Measurements from ENCODE around the gene DTNB. TPM values are rescaled to one million over a fixed set of nuclear protein-coding genes. Genes with fewer than 3 reads are reported as not detected.

Gene DTNB
- total and polyA plus RNA-seq, 9 donors: 8.0 to 24.9 (median 17.5) TPM

DNA sequence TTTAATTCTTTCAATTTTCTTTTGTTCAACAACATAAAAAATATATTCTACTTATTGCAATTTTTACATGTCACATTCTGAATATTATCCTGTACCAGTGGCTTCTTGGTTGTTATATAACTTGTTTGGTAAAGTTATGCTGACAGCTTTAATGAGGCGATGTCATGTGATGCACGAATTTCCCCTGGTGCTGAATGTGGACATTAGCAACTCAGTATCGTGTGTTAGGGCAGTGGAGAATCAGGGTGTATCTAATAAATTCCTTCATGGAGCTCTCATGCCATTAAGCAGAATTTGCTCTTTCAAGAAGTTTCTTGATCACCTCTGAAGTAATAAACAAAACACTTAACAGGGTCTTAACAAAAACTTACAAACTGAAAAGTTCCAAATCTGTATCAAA, 232.0 kb downstream of the DTNB start:
- intact Hi-C loops (cut with DNase I): no loop called here
- Histone ChIP-seq H3K36me3 (no peaks in the 10 kb centered on the region), H3K27ac (no peak overlapping the region), H3K27me3 (no peaks in the 10 kb centered on the region), H3K4me3 (no peak overlapping the region), H3K9me3 (no peaks in the 10 kb centered on the region), H3K4me1 (ENCODE audit: insufficient read depth) (no peaks in the 10 kb centered on the region)
- TF ChIP-seq POLR2A (IDR thresholded peaks at IDR 0.05) (no peak), EP300 (IDR thresholded peaks at IDR 0.05) (no peak)
- TF ChIP-seq, protein P1, sequence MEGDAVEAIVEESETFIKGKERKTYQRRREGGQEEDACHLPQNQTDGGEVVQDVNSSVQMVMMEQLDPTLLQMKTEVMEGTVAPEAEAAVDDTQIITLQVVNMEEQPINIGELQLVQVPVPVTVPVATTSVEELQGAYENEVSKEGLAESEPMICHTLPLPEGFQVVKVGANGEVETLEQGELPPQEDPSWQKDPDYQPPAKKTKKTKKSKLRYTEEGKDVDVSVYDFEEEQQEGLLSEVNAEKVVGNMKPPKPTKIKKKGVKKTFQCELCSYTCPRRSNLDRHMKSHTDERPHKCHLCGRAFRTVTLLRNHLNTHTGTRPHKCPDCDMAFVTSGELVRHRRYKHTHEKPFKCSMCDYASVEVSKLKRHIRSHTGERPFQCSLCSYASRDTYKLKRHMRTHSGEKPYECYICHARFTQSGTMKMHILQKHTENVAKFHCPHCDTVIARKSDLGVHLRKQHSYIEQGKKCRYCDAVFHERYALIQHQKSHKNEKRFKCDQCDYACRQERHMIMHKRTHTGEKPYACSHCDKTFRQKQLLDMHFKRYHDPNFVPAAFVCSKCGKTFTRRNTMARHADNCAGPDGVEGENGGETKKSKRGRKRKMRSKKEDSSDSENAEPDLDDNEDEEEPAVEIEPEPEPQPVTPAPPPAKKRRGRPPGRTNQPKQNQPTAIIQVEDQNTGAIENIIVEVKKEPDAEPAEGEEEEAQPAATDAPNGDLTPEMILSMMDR (IDR thresholded peaks at IDR 0.05): no peak
- WGBS, 3 donors: 62 to 69% (median 65%) methylated on average over 3 of the region's 3 CpGs
- no peak for DNase-seq

DNA sequence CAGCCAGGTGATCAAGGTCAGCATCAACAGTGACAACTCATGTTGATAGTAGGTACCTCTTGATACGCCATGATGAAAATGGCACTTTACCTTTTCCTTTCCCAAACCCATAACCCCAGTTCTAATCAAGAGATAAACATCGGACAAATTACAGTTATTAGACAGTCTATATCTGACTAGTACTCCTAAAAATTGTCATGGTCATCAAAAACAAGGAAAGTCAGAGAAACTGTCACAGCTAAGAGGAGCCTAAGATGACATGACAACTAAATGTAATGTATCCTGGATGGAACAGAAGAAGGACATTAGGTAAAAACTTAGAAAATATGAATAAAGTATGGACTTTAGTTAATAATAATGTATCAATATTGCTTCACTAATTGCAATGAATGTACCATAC, 234.6 kb downstream of the DTNB start:
- no peak overlapping the region for H3K4me3 ChIP-seq
- no peaks in the 10 kb centered on the region for H3K27me3 ChIP-seq
- intact Hi-C loops (cut with DNase I): no loop called here
- H3K4me1 ChIP-seq (ENCODE audit: insufficient read depth): no peaks in the 10 kb centered on the region
- no peak for DNase-seq
- H3K9me3 ChIP-seq: no peaks in the 10 kb centered on the region
- TF ChIP-seq POLR2A (IDR thresholded peaks at IDR 0.05) (no peak), EP300 (IDR thresholded peaks at IDR 0.05) (no peak)
- TF ChIP-seq, protein P1 (IDR thresholded peaks at IDR 0.05): no peak
- no peaks in the 10 kb centered on the region for H3K36me3 ChIP-seq
- no peak overlapping the region for H3K27ac ChIP-seq
- 96 to 100% (median 97%) methylated on average over 2 of the region's 2 CpGs for WGBS, 3 donors

- H3K4me1 ChIP-seq (ENCODE audit: insufficient read depth): no peaks in the 10 kb centered on the region
- H3K36me3 ChIP-seq: no peaks in the 10 kb centered on the region
- TF ChIP-seq POLR2A (IDR thresholded peaks at IDR 0.05): no peak
- no peak for TF ChIP-seq EP300 (IDR thresholded peaks at IDR 0.05)
- TF ChIP-seq, protein P1 (IDR thresholded peaks at IDR 0.05): no peak
- H3K9me3 ChIP-seq: no peaks in the 10 kb centered on the region
- no peak overlapping the region for H3K27ac ChIP-seq
- no peak overlapping the region for H3K4me3 ChIP-seq
- no peaks in the 10 kb centered on the region for H3K27me3 ChIP-seq
- WGBS, 3 donors: 95 to 99% (median 97%) methylated on average over 4 of the region's 4 CpGs
- intact Hi-C loops (cut with DNase I): no loop called here
- no peak for DNase-seq
Observed at GRCh38 chr2:25437881-25438662, 235.3 kb downstream of the DTNB start.

GRCh38 chr2:25435421-25435820, 238.0 kb downstream of the DTNB start:
- intact Hi-C loops (cut with DNase I): no loop called here
- TF ChIP-seq, protein P1 (IDR thresholded peaks at IDR 0.05): no peak
- TF ChIP-seq POLR2A (IDR thresholded peaks at IDR 0.05) (no peak), EP300 (IDR thresholded peaks at IDR 0.05) (no peak)
- Histone ChIP-seq H3K36me3 (no peaks in the 10 kb centered on the region), H3K27ac (no peak overlapping the region), H3K4me1 (ENCODE audit: insufficient read depth) (no peaks in the 10 kb centered on the region), H3K4me3 (no peak overlapping the region), H3K9me3 (no peaks in the 10 kb centered on the region), H3K27me3 (no peaks in the 10 kb centered on the region)
- DNase-seq: no peak
- 97 to 98% (median 98%) methylated on average over 1 of the region's 1 CpG for WGBS, 3 donors

All from ovary (tissue), 9 donors.